Measurements from ENCODE around the gene FMN2.
A peak's percentile ranks its signal among the peaks of the same experiment; 100 is the strongest.
"Not testable (repeated sequence)": the region's sequence is repeated elsewhere in the genome, so short reads cannot be mapped to it uniquely, and the experiment has no call there.

FMN2 gene

GRCh38 chr1:240145120-240145519 is 53.4 kb downstream of the FMN2 start:
- DNase-seq = no peak

GRCh38 chr1:240148333-240148732 is 56.6 kb downstream of the FMN2 start:
- DNase-seq = no peak

GRCh38 chr1:240149484-240150094 is 57.9 kb downstream of the FMN2 start:
- no peak for DNase-seq

DNA sequence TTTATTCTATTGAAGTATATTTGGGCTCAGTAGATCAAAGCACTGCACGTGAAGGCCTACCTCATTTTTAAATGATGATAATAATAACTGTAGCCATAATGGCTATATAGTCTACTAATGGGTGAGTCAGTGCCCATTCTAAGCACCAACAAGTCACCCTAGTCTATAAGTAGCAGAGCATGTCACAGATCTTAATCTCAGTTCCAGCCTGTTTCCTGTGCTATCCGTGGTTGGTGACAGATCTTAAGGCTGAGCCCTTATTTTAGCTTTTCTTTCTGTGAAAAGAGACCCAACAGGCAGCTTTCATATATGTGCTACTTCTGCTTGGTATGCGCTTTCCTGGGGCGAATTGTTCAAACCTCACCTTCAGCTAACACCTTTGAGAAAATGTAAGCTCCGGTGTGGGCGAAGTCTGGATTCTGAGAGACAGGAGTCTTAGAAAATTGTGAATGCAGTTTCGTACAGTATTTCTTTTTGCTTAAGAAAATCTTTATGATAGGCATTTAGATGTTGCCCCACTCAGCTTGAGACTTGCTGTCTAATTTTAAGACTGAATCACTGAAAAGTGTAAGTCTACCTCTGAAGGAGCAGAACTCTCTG is 59.6 kb downstream of the FMN2 start:
- no peak for DNase-seq

- no peak for DNase-seq
Measured at GRCh38 chr1:240152611-240153297, 61.1 kb downstream of the FMN2 start.

GRCh38 chr1:240155605-240156004 is 63.9 kb downstream of the FMN2 start:
- no peak for DNase-seq

DNA sequence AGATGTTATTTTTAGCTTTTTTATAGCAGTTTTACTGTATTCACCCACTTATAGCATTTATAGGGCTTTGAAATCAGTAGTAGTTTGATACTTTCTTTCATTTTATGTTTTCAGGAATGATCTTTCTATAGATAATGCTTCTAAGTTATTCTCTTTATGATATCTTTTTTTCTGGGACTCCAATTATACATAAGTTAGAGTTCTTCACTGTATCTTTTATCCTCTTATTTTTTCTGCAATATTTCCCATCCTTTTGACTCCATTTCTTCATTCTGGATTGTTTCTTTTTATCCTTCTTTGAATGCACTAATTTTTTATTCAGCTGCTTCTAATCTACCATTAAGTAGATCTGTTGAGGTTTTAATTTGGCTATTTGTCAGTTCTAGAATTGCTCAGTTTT is 73.1 kb downstream of the FMN2 start:
- no peak for DNase-seq

- DNase-seq = no peak
Measured at GRCh38 chr1:240169188-240169587, 77.5 kb downstream of the FMN2 start.

DNA sequence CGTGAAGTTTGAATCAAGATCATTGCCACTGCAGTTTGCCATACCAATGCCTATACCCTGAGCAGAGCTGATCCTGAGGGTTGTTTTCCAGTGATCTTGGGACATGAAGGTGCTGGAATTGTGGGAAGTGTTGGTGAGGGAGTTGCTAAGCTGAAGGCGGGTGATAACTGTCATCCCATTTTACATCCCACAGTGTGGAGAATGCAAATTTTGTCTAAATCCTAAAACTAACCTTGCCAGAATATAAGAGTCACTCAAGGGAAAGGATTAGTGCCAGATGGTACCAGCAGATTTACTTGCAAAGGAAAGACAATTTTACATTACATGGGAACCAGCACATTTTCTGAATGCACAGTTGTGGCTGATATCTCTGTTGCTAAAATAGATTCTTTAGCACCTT is 78.6 kb downstream of the FMN2 start:
- no peak for DNase-seq

GRCh38 chr1:240170806-240171205 is 79.1 kb downstream of the FMN2 start:
- DNase-seq = no peak

DNA sequence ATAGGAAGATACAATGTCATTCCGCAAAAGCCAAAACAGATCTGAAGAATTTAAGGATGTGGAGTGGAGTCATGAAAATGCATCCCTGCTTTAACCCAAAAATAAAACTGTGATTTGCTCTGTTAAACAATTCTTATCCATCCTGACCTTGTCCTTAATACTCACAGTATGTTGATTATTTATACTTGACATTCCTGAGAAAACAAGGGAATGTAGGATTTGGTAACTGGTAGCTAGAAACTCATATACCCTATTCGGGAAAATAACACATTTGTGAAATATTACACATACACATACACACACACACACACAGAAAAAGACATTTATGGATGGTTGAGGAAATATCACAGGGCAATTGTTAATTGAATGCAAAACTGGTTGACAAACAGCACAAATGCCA is 80.2 kb downstream of the FMN2 start:
- DNase-seq = no peak

DNA sequence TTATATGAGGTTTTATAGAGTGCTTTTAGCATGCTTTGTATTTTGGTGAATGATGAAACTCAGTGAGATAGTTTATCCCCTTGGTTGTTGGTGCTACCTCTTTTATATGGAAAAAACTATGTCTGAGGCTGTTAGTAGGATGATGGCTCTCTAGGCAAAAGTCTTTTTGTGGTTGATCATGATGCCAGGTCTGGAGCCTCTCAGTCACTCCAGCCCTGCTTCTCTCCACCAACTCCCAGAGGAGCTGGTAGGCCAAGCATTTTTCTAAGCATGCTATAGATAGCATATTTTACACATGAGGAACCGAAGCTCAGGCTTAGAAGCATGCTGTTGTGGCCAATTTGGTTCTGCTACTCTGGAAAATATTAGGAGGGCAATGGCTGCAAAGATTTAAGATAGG is 82.2 kb downstream of the FMN2 start:
- no peak for DNase-seq

GRCh38 chr1:240174734-240175133 is 83.1 kb downstream of the FMN2 start:
- no peak for DNase-seq

DNA sequence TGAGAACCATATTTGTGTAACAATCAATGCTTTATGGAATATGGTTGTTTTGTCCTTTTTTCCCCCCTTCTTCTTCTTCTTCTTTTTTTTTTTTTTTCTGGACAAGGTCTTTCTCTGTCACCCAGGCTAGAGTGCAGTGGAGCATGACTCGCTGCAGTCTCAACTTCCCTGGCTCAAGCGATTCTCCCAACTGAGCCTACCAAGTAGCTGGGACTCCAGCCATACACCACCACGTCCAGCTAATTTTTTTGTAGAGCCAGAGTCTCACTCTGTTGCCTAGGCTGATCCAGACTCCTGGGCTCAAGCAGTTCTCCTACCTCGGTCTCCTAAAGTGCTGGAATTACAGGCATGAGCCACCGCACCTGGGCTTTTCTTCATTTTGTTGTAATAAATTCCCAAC is 86.7 kb downstream of the FMN2 start:
- DNase-seq = no peak

DNA sequence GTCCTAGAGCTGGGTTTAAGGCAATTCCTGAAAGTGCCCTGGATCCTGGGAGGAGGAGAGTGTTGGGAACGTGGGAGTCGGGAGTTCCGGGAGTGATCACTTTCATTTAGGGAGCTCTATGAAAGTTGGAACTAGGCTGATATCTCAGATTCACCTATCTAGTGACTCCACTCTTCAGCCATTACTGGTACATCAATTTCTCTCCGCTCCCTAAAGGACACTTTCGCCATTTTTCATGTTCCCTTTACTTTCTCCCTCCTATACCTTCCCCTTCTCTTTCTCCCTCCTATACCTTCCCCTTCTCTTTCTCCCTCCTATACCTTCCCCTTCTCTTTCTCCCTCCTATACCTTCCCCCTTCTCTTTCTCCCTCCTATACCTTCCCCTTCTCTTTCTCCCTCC is 93.0 kb downstream of the FMN2 start:
- DNase-seq = not testable (repeated sequence)

GRCh38 chr1:240188139-240188538 is 96.5 kb downstream of the FMN2 start:
- no peak for DNase-seq

- peak; percentile 5 to 10 for DNase-seq
Measured at GRCh38 chr1:240189386-240189989, 97.8 kb downstream of the FMN2 start.

- peak; percentile 1 to 9 for DNase-seq
Measured at GRCh38 chr1:240190881-240191401, 99.3 kb downstream of the FMN2 start.

- DNase-seq = no peak
Measured at GRCh38 chr1:240192851-240193250, 101.2 kb downstream of the FMN2 start.

DNA sequence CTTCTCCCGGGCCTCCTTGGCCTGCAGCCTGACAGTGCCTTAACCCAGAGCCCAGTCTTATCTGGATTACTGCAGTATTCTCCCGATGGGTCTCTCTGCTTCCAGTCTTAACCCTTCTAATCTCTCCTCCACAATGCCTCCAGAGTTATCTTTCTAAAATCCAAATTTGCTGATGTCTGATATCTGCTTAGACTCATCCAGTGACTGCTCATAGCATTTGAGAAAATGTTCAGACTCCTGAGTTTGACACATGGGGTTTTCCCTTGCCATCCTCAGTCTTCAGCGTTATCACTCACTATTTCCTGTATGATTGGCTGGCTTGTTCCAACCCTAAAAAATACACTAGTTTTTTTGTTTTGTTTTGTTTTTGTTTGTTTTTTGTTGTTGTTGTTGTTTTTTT is 102.0 kb downstream of the FMN2 start:
- DNase-seq = no peak

DNA sequence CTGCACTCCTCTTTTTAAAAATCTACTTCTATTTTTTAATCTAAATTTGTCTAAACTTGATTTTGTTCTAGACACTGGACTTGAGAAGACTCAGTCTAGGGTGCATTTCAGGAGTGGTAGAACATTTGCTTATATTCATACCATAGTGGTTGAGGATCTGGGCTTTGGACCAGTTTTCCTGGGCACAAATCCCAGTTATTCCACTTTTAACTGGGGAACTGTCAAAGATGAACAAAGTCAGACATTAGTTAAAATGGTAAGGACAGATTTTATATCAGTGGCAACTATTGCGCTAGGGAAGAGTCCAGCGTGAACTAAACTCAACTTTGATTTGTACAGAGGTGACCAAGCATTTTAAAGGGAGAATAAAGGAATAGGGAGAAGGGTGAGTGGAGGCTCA is 102.4 kb downstream of the FMN2 start:
- no peak for DNase-seq

DNA sequence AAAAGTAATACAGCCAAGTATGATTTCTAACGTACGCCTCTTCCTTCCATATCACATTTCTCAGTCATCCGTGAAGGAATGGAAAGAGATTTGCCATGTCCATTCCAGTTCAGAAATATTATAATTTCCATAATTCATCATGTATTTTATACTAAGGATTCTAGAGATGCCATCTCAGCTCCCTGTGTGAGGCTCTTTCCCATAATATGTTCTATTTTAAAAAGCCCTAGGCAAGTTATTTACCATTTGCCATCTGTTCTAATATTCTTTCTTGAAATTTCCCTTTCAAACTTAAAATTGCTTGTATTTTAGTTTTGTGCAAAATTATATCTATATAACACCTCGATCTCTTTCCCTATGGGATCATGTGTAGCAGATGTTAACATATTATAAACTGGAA is 106.7 kb downstream of the FMN2 start:
- DNase-seq = no peak

DNA sequence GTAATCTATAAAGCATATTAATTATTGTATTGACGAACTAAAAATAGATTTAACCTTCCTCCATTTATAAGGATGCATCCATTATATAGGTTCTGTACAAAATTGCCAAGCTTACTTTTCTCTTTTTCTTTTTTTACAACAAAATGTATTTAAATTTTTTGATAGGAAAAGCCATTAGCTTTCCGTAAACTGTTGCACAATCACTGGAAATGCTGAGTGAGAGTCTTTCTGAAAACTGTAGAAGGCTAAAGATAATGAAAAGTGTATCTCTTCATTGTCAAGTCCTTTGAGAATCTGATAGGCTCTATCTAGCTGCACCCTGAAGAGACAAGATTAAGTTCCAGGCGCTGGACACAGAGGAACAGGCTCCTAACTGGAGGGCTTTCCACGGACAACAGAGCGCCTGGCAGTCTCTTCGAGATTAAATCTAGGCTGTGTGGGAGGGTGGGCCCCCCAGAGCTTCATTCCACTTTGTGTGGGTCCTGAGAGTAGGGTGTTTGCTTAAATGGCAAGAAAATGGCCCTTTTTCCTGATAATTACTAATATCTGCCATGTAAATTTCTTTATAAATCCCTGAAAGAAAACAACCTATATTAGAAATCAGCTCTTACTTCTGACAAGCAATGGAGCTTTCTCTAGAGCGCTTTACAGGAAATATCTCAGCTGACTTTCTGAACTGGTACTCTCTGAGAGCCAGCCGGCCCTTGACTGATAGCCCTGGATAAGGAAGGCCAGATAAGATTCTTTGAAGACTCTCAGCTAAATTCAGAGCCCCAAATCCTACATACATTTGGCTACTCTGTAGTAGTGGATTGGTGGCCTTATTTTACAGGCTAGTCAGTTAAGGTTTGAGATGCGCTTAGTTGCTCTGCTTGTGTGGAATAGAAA is 108.3 kb downstream of the FMN2 start:
- DNase-seq = no peak
